Measurements from ENCODE around the gene WBP11. TPM values are rescaled to one million over a fixed set of nuclear protein-coding genes. Genes with fewer than 3 reads are reported as not detected.

Gene WBP11
- total RNA-seq, 1 experiment from 2014 or later, result 150 TPM

- no TSS peak for BruUV-seq (replicated peaks)
- ChIA-PET CTCF (no interaction called here), POLR2A (ENCODE audit: low non-redundant PET) (no interaction called here)
- DNase-seq (ENCODE audit: low spot score), result no peak
- no peak overlapping the region for H3K4me3 ChIP-seq (ENCODE audit: low read depth, low read length, poor library complexity, severe bottlenecking)
- no peaks in the 10 kb centered on the region for H3K36me3 ChIP-seq (ENCODE audit: insufficient read depth, low read length, poor library complexity, severe bottlenecking)
- H3K4me1 ChIP-seq (ENCODE audit: insufficient read depth, low read length, poor library complexity, severe bottlenecking), result no peaks in the 10 kb centered on the region
- no peaks in the 10 kb centered on the region for H3K27me3 ChIP-seq (replicated peaks; ENCODE audit: insufficient read depth, low read depth, low read length, poor library complexity)
- intact Hi-C loops (cut with micrococcal nuclease; ENCODE audit: unreplicated experiment), result no loop called here
- TF ChIP-seq EZH2 (IDR thresholded peaks at IDR 0.05; ENCODE audit: borderline replicate concordance, low read depth, low read length, poor library complexity, severe bottlenecking), result no peak
- TF ChIP-seq, protein P1, sequence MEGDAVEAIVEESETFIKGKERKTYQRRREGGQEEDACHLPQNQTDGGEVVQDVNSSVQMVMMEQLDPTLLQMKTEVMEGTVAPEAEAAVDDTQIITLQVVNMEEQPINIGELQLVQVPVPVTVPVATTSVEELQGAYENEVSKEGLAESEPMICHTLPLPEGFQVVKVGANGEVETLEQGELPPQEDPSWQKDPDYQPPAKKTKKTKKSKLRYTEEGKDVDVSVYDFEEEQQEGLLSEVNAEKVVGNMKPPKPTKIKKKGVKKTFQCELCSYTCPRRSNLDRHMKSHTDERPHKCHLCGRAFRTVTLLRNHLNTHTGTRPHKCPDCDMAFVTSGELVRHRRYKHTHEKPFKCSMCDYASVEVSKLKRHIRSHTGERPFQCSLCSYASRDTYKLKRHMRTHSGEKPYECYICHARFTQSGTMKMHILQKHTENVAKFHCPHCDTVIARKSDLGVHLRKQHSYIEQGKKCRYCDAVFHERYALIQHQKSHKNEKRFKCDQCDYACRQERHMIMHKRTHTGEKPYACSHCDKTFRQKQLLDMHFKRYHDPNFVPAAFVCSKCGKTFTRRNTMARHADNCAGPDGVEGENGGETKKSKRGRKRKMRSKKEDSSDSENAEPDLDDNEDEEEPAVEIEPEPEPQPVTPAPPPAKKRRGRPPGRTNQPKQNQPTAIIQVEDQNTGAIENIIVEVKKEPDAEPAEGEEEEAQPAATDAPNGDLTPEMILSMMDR (conservative IDR thresholded peaks at IDR 0.05; ENCODE audit: low read depth, low read length), result no peak
- H3K27ac ChIP-seq (ENCODE audit: low read depth, low read length, poor library complexity, severe bottlenecking), result no peak overlapping the region
- no peaks in the 10 kb centered on the region for H3K9me3 ChIP-seq (ENCODE audit: low read depth, low read length, poor library complexity, severe bottlenecking)
These were observed 23.2 kb upstream of the WBP11 start for GRCh38 chr12:14826491-14826890.

DNA sequence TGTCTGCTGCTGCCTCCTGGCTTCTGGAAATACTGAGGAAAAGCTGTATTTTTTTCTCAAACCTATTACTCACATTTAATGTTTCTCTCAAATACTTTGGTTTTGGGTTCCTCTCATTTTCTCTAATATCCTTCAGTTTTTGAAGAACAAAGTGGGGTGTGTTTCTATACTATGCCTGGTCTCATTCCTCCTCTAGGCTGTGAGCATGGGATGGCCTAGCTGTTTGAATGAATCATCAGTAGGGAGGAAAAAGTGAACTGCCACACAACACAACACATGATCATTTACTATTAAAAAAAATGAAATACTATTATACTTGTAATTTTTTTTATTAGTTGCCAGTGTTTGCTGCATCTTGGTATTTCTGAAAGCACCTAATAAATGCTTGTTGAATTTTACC lies 22.0 kb upstream of the WBP11 start:
- Histone ChIP-seq H3K4me1 (ENCODE audit: insufficient read depth, low read length, poor library complexity, severe bottlenecking) (no peaks in the 10 kb centered on the region), H3K27ac (ENCODE audit: low read depth, low read length, poor library complexity, severe bottlenecking) (no peak overlapping the region), H3K4me3 (ENCODE audit: low read depth, low read length, poor library complexity, severe bottlenecking) (no peak overlapping the region), H3K36me3 (ENCODE audit: insufficient read depth, low read length, poor library complexity, severe bottlenecking) (no peaks in the 10 kb centered on the region), H3K9me3 (ENCODE audit: low read depth, low read length, poor library complexity, severe bottlenecking) (no peaks in the 10 kb centered on the region), H3K27me3 (replicated peaks; ENCODE audit: insufficient read depth, low read depth, low read length, poor library complexity) (no peaks in the 10 kb centered on the region)
- POLR2A ChIA-PET (ENCODE audit: low non-redundant PET), result no interaction called here
- no peak for DNase-seq (ENCODE audit: low spot score)
- CTCF ChIA-PET, result no interaction called here
- BruUV-seq (replicated peaks), result no TSS peak
- intact Hi-C loops (cut with micrococcal nuclease; ENCODE audit: unreplicated experiment), result no loop called here
- TF ChIP-seq, protein P1 (conservative IDR thresholded peaks at IDR 0.05; ENCODE audit: low read depth, low read length), result no peak
- TF ChIP-seq EZH2 (IDR thresholded peaks at IDR 0.05; ENCODE audit: borderline replicate concordance, low read depth, low read length, poor library complexity, severe bottlenecking), result no peak

- H3K4me3 ChIP-seq (ENCODE audit: low read depth, low read length, poor library complexity, severe bottlenecking), result no peak overlapping the region
- no peaks in the 10 kb centered on the region for H3K4me1 ChIP-seq (ENCODE audit: insufficient read depth, low read length, poor library complexity, severe bottlenecking)
- BruUV-seq (replicated peaks), result no TSS peak
- TF ChIP-seq, protein P1 (conservative IDR thresholded peaks at IDR 0.05; ENCODE audit: low read depth, low read length), result no peak
- TF ChIP-seq EZH2 (IDR thresholded peaks at IDR 0.05; ENCODE audit: borderline replicate concordance, low read depth, low read length, poor library complexity, severe bottlenecking), result no peak
- ChIA-PET CTCF (no interaction called here), POLR2A (ENCODE audit: low non-redundant PET) (no interaction called here)
- H3K27ac ChIP-seq (ENCODE audit: low read depth, low read length, poor library complexity, severe bottlenecking), result no peak overlapping the region
- DNase-seq (ENCODE audit: low spot score), result no peak
- intact Hi-C loops (cut with micrococcal nuclease; ENCODE audit: unreplicated experiment), result no loop called here
- H3K27me3 ChIP-seq (replicated peaks; ENCODE audit: insufficient read depth, low read depth, low read length, poor library complexity), result no peaks in the 10 kb centered on the region
- no peaks in the 10 kb centered on the region for H3K9me3 ChIP-seq (ENCODE audit: low read depth, low read length, poor library complexity, severe bottlenecking)
- no peaks in the 10 kb centered on the region for H3K36me3 ChIP-seq (ENCODE audit: insufficient read depth, low read length, poor library complexity, severe bottlenecking)
These were observed 20.8 kb upstream of the WBP11 start for GRCh38 chr12:14824012-14824634.
